H1 (cell line): ENCODE results near the gene HOMER3. TPM values are rescaled to one million over a fixed set of nuclear protein-coding genes. Genes with fewer than 3 reads are reported as not detected.

Experiments used
- CTCF ChIA-PET: fragments of 300-600 bp; sonication (Branson Sonifier 250); formaldehyde crosslinking; loops from one replicate; lab custom pipeline; 2021; ENCODE audit not compliant: partially characterized antibody; lab: Charles Lee
- POLR2A ChIA-PET: fragments of 300-600 bp; sonication (Branson Sonifier 250); formaldehyde crosslinking; loops from one replicate; lab custom pipeline; 2021; ENCODE audit warnings: inconsistent platforms; ENCODE audit not compliant: partially characterized antibody; lab: Charles Lee
- DNase-seq, 2 experiments: peaks; one replicate each; pipeline versions ENCODE4 v3.0.0 to v3.0.0-alpha.2; 2010 to 2022; ENCODE audit warnings: low spot score in 2 of 2, low read depth in 1 of 2, mixed read lengths in 1 of 2
- FAIRE-seq: peaks from 2 replicates; lab custom pipeline; 2011; peaks lifted over from hg19 to GRCh38; lab: Jason Lieb, UNC
- H2AFZ ChIP-seq: 2 replicates; pipeline ENCODE4 v1.8.1; 2012; ENCODE audit warnings: low read length, inconsistent platforms
- H2AK5ac ChIP-seq: 2 replicates; pipeline ENCODE4 v1.6.1; 2013; ENCODE audit warnings: low read depth, low read length
- H2BK120ac ChIP-seq: replicated peaks from 2 replicates; pipeline ENCODE3; 2013; ENCODE audit warnings: low read depth, low read length, inconsistent platforms
- H2BK12ac ChIP-seq: 2 replicates; pipeline ENCODE4 v1.6.1; 2013; ENCODE audit warnings: low read depth, low read length
- H2BK15ac ChIP-seq: 2 replicates; pipeline ENCODE4 v1.6.1; 2013; ENCODE audit warnings: low read length
- H2BK20ac ChIP-seq: 2 replicates; pipeline ENCODE4 v1.6.1; 2013; ENCODE audit warnings: low read length
- H2BK5ac ChIP-seq: 2 replicates; pipeline ENCODE4 v1.6.1; 2013; ENCODE audit warnings: low read depth, low read length
- H3K14ac ChIP-seq: 2 replicates; pipeline ENCODE4 v1.6.1; 2013; ENCODE audit warnings: inconsistent platforms; ENCODE audit not compliant: insufficient read length
- H3K18ac ChIP-seq: 2 replicates; pipeline ENCODE4 v1.6.1; 2013; ENCODE audit warnings: low read length; ENCODE audit errors: extremely low read depth
- H3K23ac ChIP-seq: 2 replicates; pipeline ENCODE4 v1.6.1; 2013; ENCODE audit warnings: inconsistent platforms; ENCODE audit not compliant: insufficient read length
- H3K23me2 ChIP-seq: 2 replicates; pipeline ENCODE4 v1.6.1; 2013; ENCODE audit warnings: low read depth, low read length
- H3K27ac ChIP-seq: 2 replicates; pipeline ENCODE4 v1.6.1; 2011; ENCODE audit warnings: low read depth, low read length, inconsistent platforms
- H3K27me3 ChIP-seq, 4 experiments: replicated peaks in 1 of 4; 1 replicate in 1 of 4; 2 replicates in 3 of 4; pipeline versions ENCODE4 v1.6.1 to v1.8.1; 2011 to 2013; ENCODE audit warnings: low read length in 3 of 4, mild to moderate bottlenecking in 3 of 4, inconsistent platforms in 2 of 4, mixed read lengths in 2 of 4, moderate library complexity in 1 of 4; ENCODE audit not compliant: control insufficient read depth in 3 of 4, insufficient read depth in 3 of 4; ENCODE audit errors: extremely low read depth in 1 of 4
- H3K36me3 ChIP-seq, 4 experiments: 2 replicates each; pipeline versions ENCODE4 v1.6.1 to v1.8.1; 2011 to 2013; ENCODE audit warnings: mild to moderate bottlenecking in 4 of 4, low read length in 3 of 4, moderate library complexity in 2 of 4, control low read depth in 1 of 4, inconsistent platforms in 1 of 4; ENCODE audit not compliant: insufficient read depth in 4 of 4, control insufficient read depth in 2 of 4
- H3K4ac ChIP-seq: replicated peaks from 2 replicates; pipeline ENCODE3; 2013; ENCODE audit warnings: low read length, low read depth, mixed read lengths, inconsistent platforms; ENCODE audit not compliant: insufficient read length
- H3K4me1 ChIP-seq, 4 experiments: replicated peaks in 1 of 4; 1 replicate in 1 of 4; 2 replicates in 3 of 4; pipeline versions ENCODE4 v1.6.1 to v1.8.1; 2011 to 2013; ENCODE audit warnings: low read length in 3 of 4, inconsistent platforms in 2 of 4, mixed read lengths in 1 of 4; ENCODE audit not compliant: insufficient read depth in 4 of 4, control insufficient read depth in 3 of 4
- H3K4me2 ChIP-seq, 2 experiments: 2 replicates each; pipeline versions ENCODE4 v1.6.1 to v1.8.1; 2011 to 2013; ENCODE audit warnings: low read depth in 2 of 2, low read length in 2 of 2, control low read depth in 1 of 2, inconsistent platforms in 1 of 2, mild to moderate bottlenecking in 1 of 2; ENCODE audit not compliant: insufficient read depth in 1 of 2
- H3K4me3 ChIP-seq, 4 experiments: fragments of 200-600, 300-600 bp in 1 of 4; sonication (generic), shearing (Covaris generic), sonication (Bioruptor Twin) in 1 of 4; 2 replicates each; pipeline versions ENCODE4 v1.5.1 to v1.8.1; 2011 to 2016; ENCODE audit warnings: low read length in 4 of 4, low read depth in 3 of 4, control low read depth in 2 of 4, inconsistent platforms in 2 of 4, mild to moderate bottlenecking in 2 of 4, mixed read lengths in 1 of 4, moderate library complexity in 1 of 4; ENCODE audit not compliant: insufficient read depth in 2 of 4; ENCODE audit errors: extremely low read depth in 1 of 4
- H3K56ac ChIP-seq: replicated peaks from 2 replicates; pipeline ENCODE3; 2013; ENCODE audit warnings: low read depth, mild to moderate bottlenecking, mixed read lengths, low read length, inconsistent platforms; ENCODE audit not compliant: insufficient read length
- H3K79me1 ChIP-seq: 2 replicates; pipeline ENCODE4 v1.6.1; 2013; ENCODE audit warnings: low read depth, low read length, control low read depth
- H3K79me2 ChIP-seq, 2 experiments: 2 replicates each; pipeline versions ENCODE4 v1.6.1 to v1.8.1; 2012 to 2013; ENCODE audit warnings: low read length in 2 of 2, mild to moderate bottlenecking in 2 of 2, inconsistent platforms in 1 of 2; ENCODE audit not compliant: insufficient read depth in 2 of 2, control insufficient read depth in 1 of 2
- H3K9ac ChIP-seq, 4 experiments: replicated peaks in 1 of 4; 1 replicate in 1 of 4; 2 replicates in 3 of 4; pipeline versions ENCODE4 v1.6.1 to v1.8.1; 2011 to 2013; ENCODE audit warnings: low read depth in 3 of 4, low read length in 3 of 4, control low read depth in 2 of 4, mild to moderate bottlenecking in 2 of 4, moderate library complexity in 2 of 4, inconsistent platforms in 1 of 4; ENCODE audit errors: extremely low read depth in 1 of 4
- H3K9me3 ChIP-seq, 2 experiments: 2 replicates each; pipeline versions ENCODE4 v1.6.1 to v1.8.1; 2012 to 2013; ENCODE audit warnings: mild to moderate bottlenecking in 2 of 2, moderate library complexity in 2 of 2, control low read depth in 1 of 2, inconsistent platforms in 1 of 2, low read depth in 1 of 2, low read length in 1 of 2, mixed read lengths in 1 of 2; ENCODE audit not compliant: insufficient read depth in 2 of 2
- H4K20me1 ChIP-seq, 2 experiments: replicated peaks in 1 of 2; 2 replicates each; pipeline versions ENCODE3 to v1.8.1; 2011 to 2013; ENCODE audit warnings: inconsistent platforms in 2 of 2, low read length in 2 of 2, mild to moderate bottlenecking in 1 of 2; ENCODE audit not compliant: insufficient read depth in 2 of 2, control insufficient read depth in 1 of 2
- H4K5ac ChIP-seq: 2 replicates; pipeline ENCODE4 v1.6.1; 2013; ENCODE audit warnings: low read length, low read depth, mixed read lengths, inconsistent platforms; ENCODE audit not compliant: insufficient read length
- H4K8ac ChIP-seq: 2 replicates; pipeline ENCODE4 v1.8.0; 2013; ENCODE audit warnings: mild to moderate bottlenecking, moderate library complexity, low read length, inconsistent platforms; ENCODE audit not compliant: insufficient read depth; ENCODE audit errors: extremely low read depth
- H4K91ac ChIP-seq: replicated peaks from 2 replicates; pipeline ENCODE3; 2013; ENCODE audit warnings: low read length, mixed read lengths, inconsistent platforms; ENCODE audit not compliant: insufficient read length
- BACH1 ChIP-seq: IDR thresholded peaks from 2 replicates; pipeline ENCODE4 v1.6.1; 2012; ENCODE audit warnings: low read length, improper control_type of control experiment
- CTCF ChIP-seq, 3 experiments: IDR thresholded peaks; 1 replicate in 2 of 3; 2 replicates in 1 of 3; pipeline versions ENCODE4 v1.5.1 to v1.6.1; 2011; ENCODE audit warnings: low read length in 3 of 3, mild to moderate bottlenecking in 3 of 3, inconsistent platforms in 2 of 3, low read depth in 1 of 3, moderate library complexity in 1 of 3; ENCODE audit not compliant: insufficient read depth in 1 of 3; ENCODE audit errors: control extremely low read depth in 1 of 3
- EP300 ChIP-seq, 2 experiments: IDR thresholded peaks; 1 replicate in 1 of 2; 2 replicates in 1 of 2; pipeline ENCODE4 v1.6.1; 2011 to 2012; ENCODE audit warnings: low read depth in 2 of 2, low read length in 2 of 2, mild to moderate bottlenecking in 2 of 2, borderline replicate concordance in 1 of 2, inconsistent platforms in 1 of 2, moderate library complexity in 1 of 2
- NANOG ChIP-seq: IDR thresholded peaks from 2 replicates; pipeline ENCODE4 v1.6.1; 2011; ENCODE audit warnings: low read length, low read depth, mild to moderate bottlenecking, inconsistent platforms; ENCODE audit not compliant: insufficient read depth, poor library complexity, severe bottlenecking
- SAP30 ChIP-seq: fragments of 300-600 bp; sonication (generic); IDR thresholded peaks from 2 replicates; pipeline ENCODE4 v1.7.1; 2012; ENCODE audit warnings: low read length, moderate library complexity, mild to moderate bottlenecking, inconsistent platforms; ENCODE audit not compliant: insufficient read depth, insufficient replicate concordance
- SIN3A ChIP-seq, 2 experiments: IDR thresholded peaks in 1 of 2; conservative IDR thresholded peaks in 1 of 2; 2 replicates each; pipeline ENCODE4 v1.6.1; 2011 to 2012; ENCODE audit warnings: low read length in 2 of 2, improper control_type of control experiment in 1 of 2, low read depth in 1 of 2, mild to moderate bottlenecking in 1 of 2
- SIRT6 ChIP-seq: IDR thresholded peaks from one replicate; pipeline ENCODE4 v1.7.1; 2012; ENCODE audit warnings: low read length, inconsistent platforms
- SP1 ChIP-seq: IDR thresholded peaks from 2 replicates; pipeline ENCODE4 v1.6.1; 2011; ENCODE audit warnings: low read depth, low read length
- SP2 ChIP-seq: IDR thresholded peaks from 2 replicates; pipeline ENCODE4 v1.6.1; 2012; ENCODE audit warnings: mild to moderate bottlenecking, low read length, inconsistent platforms
- WGBS, 2 experiments: shearing (Covaris generic) in 1 of 2; methylation state at CpG; one replicate each; pipeline versions ENCODE4 v1.1.6 to v1.1.7; 2013 to 2015; ENCODE audit warnings: low lambda C conversion rate in 2 of 2, mixed read lengths in 2 of 2, inconsistent platforms in 1 of 2, low coverage in 1 of 2, missing lambda C conversion rate in 1 of 2; ENCODE audit not compliant: insufficient replicate concordance in 2 of 2, insufficient coverage in 1 of 2, insufficient read length in 1 of 2; ENCODE audit errors: extremely low coverage in 1 of 2, missing lambda C conversion rate in 1 of 2; 5-methylcytosine and 5-hydroxymethylcytosine counted together
- polyA plus RNA-seq, 7 experiments: library from polyadenylated mRNA; depleted of rRNA in 3 of 7; stranded (reverse) in 5 of 7; unstranded in 2 of 7; fragments of >200 nt in 5 of 7; fragments of 200-250 nt in 2 of 7; gene quantifications; 1 replicate in 5 of 7; 2 replicates in 1 of 7; 4 replicates in 1 of 7; pipeline versions ENCODE4 v1.2.1 to v1.2.3, GENCODE V29; 2011 to 2013; ENCODE audit warnings: missing spikeins in 2 of 7, mixed read lengths in 2 of 7
- total RNA-seq: library from RNA; stranded (reverse); fragmentation: NEBNext Ultra II Directional; extraction: Animal tissue kit (Norgen Biotek cat#: 25700); gene quantifications from 2 replicates; pipeline ENCODE4 v1.2.1, GENCODE V29; 2021

The HOMER3 gene
- total and polyA plus RNA-seq, 2 of the 8 experiments (the other 6 are each of a cell fraction or from before 2014, with no cell fraction given): 28.3 to 41.6 TPM

- 94% methylated on average over 7 of the region's 7 CpGs; no CpG with 5 or more reads in 1 of the 2 experiments for WGBS, 2 experiments
- H3K56ac ChIP-seq: no peak overlapping the region
- 0 out of 7 replicates have a peak, but pooled peaks cover 0 to 3% (median 0%) of the 10 kb centered on the region in 4 experiments for H3K4me1 ChIP-seq
- H2AFZ ChIP-seq: no peak overlapping the region
- no peaks in the 10 kb centered on the region for H3K79me1 ChIP-seq
- no peak overlapping the region for H2BK15ac ChIP-seq
- no peak overlapping the region for H4K91ac ChIP-seq
- no peak overlapping the region for H3K23ac ChIP-seq
- H4K8ac ChIP-seq: no peak overlapping the region
- CTCF ChIA-PET: no interaction called here
- no peak overlapping the region for H2BK5ac ChIP-seq
- H3K4me2 ChIP-seq: no peak overlapping the region
- H3K4me3 ChIP-seq: no peak overlapping the region
- no peak for FAIRE-seq
- H2BK12ac ChIP-seq: no peak overlapping the region
- no peak overlapping the region for H3K4ac ChIP-seq
- no peak overlapping the region for H2BK20ac ChIP-seq
- no peak overlapping the region for H3K9ac ChIP-seq
- H2AK5ac ChIP-seq: no peak overlapping the region
- no peak overlapping the region for H3K27ac ChIP-seq
- DNase-seq: no peak
- no peaks in the 10 kb centered on the region for H3K79me2 ChIP-seq
- H4K5ac ChIP-seq: no peak overlapping the region
- POLR2A ChIA-PET: interaction anchor here (1.2 kb wide), 1 partner anchor 19 kb away, joined by 3 read pairs; no protein-coding TSS in a partner anchor
- no peaks in the 10 kb centered on the region for H4K20me1 ChIP-seq
- H3K18ac ChIP-seq: no peak overlapping the region
- H3K27me3 ChIP-seq: peaks cover 0 to 2% (median 0%) of the 10 kb centered on the region in 4 experiments; a peak in 1 of 7 replicates
- H3K36me3 ChIP-seq: no peaks in the 10 kb centered on the region
- H3K14ac ChIP-seq: no peak overlapping the region
- no peak overlapping the region for H2BK120ac ChIP-seq
- H3K9me3 ChIP-seq: no peaks in the 10 kb centered on the region
- H3K23me2 ChIP-seq: no peaks in the 10 kb centered on the region
- TF ChIP-seq CTCF (IDR thresholded peaks at IDR 0.05; ENCODE audit: control extremely low read depth in 1 of 3, insufficient read depth in 1 of 3, low read depth in 1 of 3, low read length in 3 of 3) (no peak), SAP30 (no peak), SP2 (no peak), SP1 (no peak), NANOG (no peak), SIN3A (conservative IDR thresholded peaks at IDR 0.05 in 1 of 2, IDR thresholded peaks at IDR 0.05 in 1 of 2; ENCODE audit: low read depth in 1 of 2, low read length in 2 of 2) (no peak), SIRT6 (no peak), EP300 (IDR thresholded peaks at IDR 0.05; ENCODE audit: borderline replicate concordance in 1 of 2, low read depth in 2 of 2, low read length in 2 of 2) (no peak), BACH1 (no peak)
Measured at GRCh38 chr19:18980432-18981020, 39.5 kb upstream of the HOMER3 start.
